GM12878 (cell line): Measurements from ENCODE around the gene N4BP2. TPM values are rescaled to one million over a fixed set of nuclear protein-coding genes. Genes with fewer than 3 reads are reported as not detected.
A peak's percentile ranks its signal among the peaks of the same experiment; 100 is the strongest.

Experiments used
- ATAC-seq: fragments of 200-7000 bp; cut with Tn5 transposase; 3 replicates; pipeline ENCODE4 v1.9.1; 2020; ENCODE audit warnings: mild to moderate bottlenecking, moderate library complexity
- BruUV-seq: library from RNA; stranded (reverse); fragments of 400-500 nt; replicated peaks from 2 replicates; lab custom pipeline; 2021; lab: Mats Ljungman, UMichigan
- CTCF ChIA-PET: fragments of 300-600 bp; sonication (Branson Sonifier 250); formaldehyde crosslinking; extraction: SDS; loops from one replicate; lab custom pipeline; 2021; ENCODE audit warnings: inconsistent platforms; lab: Yijun Ruan, JAX
- POLR2A ChIA-PET: fragments of 350-600 bp; formaldehyde crosslinking; extraction: SDS; loops from one replicate; lab custom pipeline; 2021; ENCODE audit warnings: inconsistent platforms; lab: Charles Lee
- RAD21 ChIA-PET: fragments of 300-600 bp; sonication (Branson Sonifier 250); formaldehyde crosslinking; loops from one replicate; lab custom pipeline; 2023; ENCODE audit warnings: antibody characterized with exemption; ENCODE audit not compliant: unreplicated experiment; lab: Charles Lee
- SMC1A ChIA-PET: fragments of 300-600 bp; sonication (Branson Sonifier 250); formaldehyde crosslinking; loops from one replicate; lab custom pipeline; 2023; ENCODE audit not compliant: unreplicated experiment, uncharacterized antibody; lab: Charles Lee
- DNase-seq: peaks from one replicate; pipeline ENCODE4 v3.0.0-alpha.2; 2011; ENCODE audit warnings: low read depth, low spot score
- FAIRE-seq: peaks from 3 replicates; lab custom pipeline; 2011; peaks lifted over from hg19 to GRCh38; lab: Jason Lieb, UNC
- H2AFZ ChIP-seq: 2 replicates; pipeline ENCODE4 v1.6.0; 2011; ENCODE audit warnings: low read depth, low read length, control low read depth; ENCODE audit not compliant: control insufficient read depth
- H3K27ac ChIP-seq: 2 replicates; pipeline ENCODE4 v1.5.1; 2011; ENCODE audit warnings: control low read depth; ENCODE audit not compliant: control insufficient read depth, insufficient read depth
- H3K27me3 ChIP-seq, 2 experiments: replicated peaks in 1 of 2; 2 replicates each; pipeline versions ENCODE4 v1.6.0 to v1.6.1; 2011; ENCODE audit warnings: low read length in 1 of 2; ENCODE audit not compliant: control insufficient read depth in 2 of 2, insufficient read depth in 2 of 2
- H3K36me3 ChIP-seq, 2 experiments: 2 replicates each; pipeline ENCODE4 v1.5.1; 2011; ENCODE audit warnings: low read length in 1 of 2; ENCODE audit not compliant: control insufficient read depth in 2 of 2, insufficient read depth in 2 of 2
- H3K4me1 ChIP-seq: 2 replicates; pipeline ENCODE4 v1.6.1; 2011; ENCODE audit warnings: mild to moderate bottlenecking, low read length, moderate library complexity, mixed read lengths; ENCODE audit not compliant: control insufficient read depth, insufficient read depth
- H3K4me2 ChIP-seq: 2 replicates; pipeline ENCODE4 v1.6.0; 2011; ENCODE audit warnings: control low read depth; ENCODE audit not compliant: control insufficient read depth, insufficient read depth
- H3K4me3 ChIP-seq: fragments of 200-600 bp; sonication (generic); 2 replicates; pipeline ENCODE4 v1.5.1; 2016
- H3K79me2 ChIP-seq: 2 replicates; pipeline ENCODE4 v1.6.0; 2011; ENCODE audit warnings: low read length; ENCODE audit not compliant: control insufficient read depth, insufficient read depth
- H3K9ac ChIP-seq: 2 replicates; pipeline ENCODE4 v1.8.0; 2011; ENCODE audit warnings: low read length, control low read depth, mixed read lengths; ENCODE audit not compliant: control insufficient read depth, insufficient read depth
- H3K9me3 ChIP-seq: replicated peaks from 3 replicates; pipeline ENCODE4 v1.5.1; 2011; ENCODE audit warnings: mild to moderate bottlenecking, low read length; ENCODE audit not compliant: control insufficient read depth, insufficient read depth
- H4K20me1 ChIP-seq: 2 replicates; pipeline ENCODE4 v1.6.0; 2011; ENCODE audit not compliant: control insufficient read depth, insufficient read depth
- ATF7 ChIP-seq: fragments of 450-650 bp; IDR thresholded peaks from 2 replicates; pipeline ENCODE4 v1.6.1; 2016; ENCODE audit warnings: low read depth, mild to moderate bottlenecking
- KAT2A ChIP-seq: conservative IDR thresholded peaks from 2 replicates; pipeline ENCODE4 v1.6.1; 2011; ENCODE audit warnings: low read depth, low read length; ENCODE audit not compliant: control insufficient read depth
- MTA2 ChIP-seq: fragments of 450-650 bp; IDR thresholded peaks from 2 replicates; pipeline ENCODE4 v1.6.1; 2016; ENCODE audit warnings: low read depth, mild to moderate bottlenecking, moderate library complexity
- MXI1 ChIP-seq: fragments of 150-350 bp; IDR thresholded peaks from 2 replicates; pipeline ENCODE4 v1.6.1; 2011; ENCODE audit warnings: low read depth, mild to moderate bottlenecking, inconsistent platforms, low read length, improper control_type of control experiment
- STAT3 ChIP-seq: IDR thresholded peaks from 2 replicates; pipeline ENCODE4 v1.6.1; 2011; ENCODE audit warnings: low read depth, low read length, improper control_type of control experiment
- WGBS: methylation state at CpG from one replicate; pipeline ENCODE4 v1.1.6; 2016; ENCODE audit warnings: low lambda C conversion rate; ENCODE audit not compliant: insufficient replicate concordance, insufficient coverage; ENCODE audit errors: missing lambda C conversion rate; 5-methylcytosine and 5-hydroxymethylcytosine counted together
- in situ Hi-C: fragments of 300-500 bp; cut with MboI; formaldehyde crosslinking; loops from 9 replicates; pipeline ENCODE4 v1.14.3; 2018; ENCODE audit warnings: mixed read lengths
- intact Hi-C: fragments of 100-400 bp; cut with micrococcal nuclease; formaldehyde crosslinking; loops from one replicate; pipeline ENCODE4 v1.14.2; 2022; ENCODE audit not compliant: unreplicated experiment
- polyA plus RNA-seq, 11 experiments: library from polyadenylated mRNA; depleted of rRNA in 4 of 11; unstranded in 6 of 11; stranded (reverse) in 5 of 11; fragments of >200 nt; fragmentation: Nextera tagmentation in 4 of 11; fragmentation: Illumina TruSeq in 1 of 11; extraction: Ambion mirVana in 4 of 11; extraction: Trizol in 1 of 11; gene quantifications; 1 replicate in 1 of 11; 2 replicates in 10 of 11; pipeline versions ENCODE4 v1.2.1 to v1.2.3, GENCODE V29; 2011 to 2016; ENCODE audit warnings: inconsistent platforms in 2 of 11, missing spikeins in 2 of 11, low read depth in 1 of 11
- total RNA-seq, 4 experiments: library from RNA; depleted of rRNA in 3 of 4; stranded (reverse); fragments of >200 nt in 3 of 4; fragmentation: Illumina TruSeq in 1 of 4; extraction: Trizol in 1 of 4; gene quantifications; 2 replicates each; pipeline versions ENCODE4 v1.2.1 to v1.2.3, GENCODE V29; 2013 to 2021
- TF ChIP-seq, protein P1 (sequence below): fragments of 450-650 bp; IDR thresholded peaks from 2 replicates; pipeline ENCODE4 v1.6.1; 2017; ENCODE audit warnings: mild to moderate bottlenecking, moderate library complexity
- TF ChIP-seq, protein P2 (sequence below): IDR thresholded peaks from 2 replicates; pipeline ENCODE4 v1.6.1; 2011; ENCODE audit warnings: low read depth, low read length, improper control_type of control experiment, borderline replicate concordance

N4BP2 gene
- total and polyA plus RNA-seq, 10 of the 15 experiments (the other 5 are each of a cell fraction or from before 2014, with no cell fraction given): 2.3 to 18.7 (median 10.0) TPM

DNA sequence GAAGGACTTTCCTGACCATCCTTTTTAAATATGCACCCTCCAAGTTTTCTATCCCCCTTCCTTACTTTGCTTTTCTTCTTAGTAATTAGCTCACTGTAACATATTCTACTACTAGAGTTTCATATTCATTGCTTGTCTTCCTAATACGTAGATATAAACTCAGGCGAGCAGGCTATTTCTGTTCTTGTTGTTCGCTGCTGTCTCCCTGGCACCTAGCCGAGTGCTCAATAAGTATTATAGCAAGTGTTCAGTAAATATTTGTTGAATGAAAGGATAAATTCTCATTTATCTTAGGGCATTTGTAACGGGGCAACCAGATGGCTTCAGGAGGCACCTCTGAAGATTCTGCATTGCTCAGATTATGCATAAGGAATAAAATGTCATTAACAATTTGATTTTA lies 133.4 kb downstream of the N4BP2 start:
- TF ChIP-seq, protein P1, sequence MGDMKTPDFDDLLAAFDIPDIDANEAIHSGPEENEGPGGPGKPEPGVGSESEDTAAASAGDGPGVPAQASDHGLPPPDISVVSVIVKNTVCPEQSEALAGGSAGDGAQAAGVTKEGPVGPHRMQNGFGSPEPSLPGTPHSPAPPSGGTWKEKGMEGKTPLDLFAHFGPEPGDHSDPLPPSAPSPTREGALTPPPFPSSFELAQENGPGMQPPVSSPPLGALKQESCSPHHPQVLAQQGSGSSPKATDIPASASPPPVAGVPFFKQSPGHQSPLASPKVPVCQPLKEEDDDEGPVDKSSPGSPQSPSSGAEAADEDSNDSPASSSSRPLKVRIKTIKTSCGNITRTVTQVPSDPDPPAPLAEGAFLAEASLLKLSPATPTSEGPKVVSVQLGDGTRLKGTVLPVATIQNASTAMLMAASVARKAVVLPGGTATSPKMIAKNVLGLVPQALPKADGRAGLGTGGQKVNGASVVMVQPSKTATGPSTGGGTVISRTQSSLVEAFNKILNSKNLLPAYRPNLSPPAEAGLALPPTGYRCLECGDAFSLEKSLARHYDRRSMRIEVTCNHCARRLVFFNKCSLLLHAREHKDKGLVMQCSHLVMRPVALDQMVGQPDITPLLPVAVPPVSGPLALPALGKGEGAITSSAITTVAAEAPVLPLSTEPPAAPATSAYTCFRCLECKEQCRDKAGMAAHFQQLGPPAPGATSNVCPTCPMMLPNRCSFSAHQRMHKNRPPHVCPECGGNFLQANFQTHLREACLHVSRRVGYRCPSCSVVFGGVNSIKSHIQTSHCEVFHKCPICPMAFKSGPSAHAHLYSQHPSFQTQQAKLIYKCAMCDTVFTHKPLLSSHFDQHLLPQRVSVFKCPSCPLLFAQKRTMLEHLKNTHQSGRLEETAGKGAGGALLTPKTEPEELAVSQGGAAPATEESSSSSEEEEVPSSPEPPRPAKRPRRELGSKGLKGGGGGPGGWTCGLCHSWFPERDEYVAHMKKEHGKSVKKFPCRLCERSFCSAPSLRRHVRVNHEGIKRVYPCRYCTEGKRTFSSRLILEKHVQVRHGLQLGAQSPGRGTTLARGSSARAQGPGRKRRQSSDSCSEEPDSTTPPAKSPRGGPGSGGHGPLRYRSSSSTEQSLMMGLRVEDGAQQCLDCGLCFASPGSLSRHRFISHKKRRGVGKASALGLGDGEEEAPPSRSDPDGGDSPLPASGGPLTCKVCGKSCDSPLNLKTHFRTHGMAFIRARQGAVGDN: peak; percentile 39; the same call in 1 of the 2 replicates
- 0 out of 2 replicates have a peak, but pooled peaks have one; percentile 11 for TF ChIP-seq ATF7
- TF ChIP-seq STAT3: peak; percentile 25; the same call in 1 of the 2 replicates
- TF ChIP-seq MXI1: peak; percentile 18; the same call in 1 of the 2 replicates
- TF ChIP-seq, protein P2, sequence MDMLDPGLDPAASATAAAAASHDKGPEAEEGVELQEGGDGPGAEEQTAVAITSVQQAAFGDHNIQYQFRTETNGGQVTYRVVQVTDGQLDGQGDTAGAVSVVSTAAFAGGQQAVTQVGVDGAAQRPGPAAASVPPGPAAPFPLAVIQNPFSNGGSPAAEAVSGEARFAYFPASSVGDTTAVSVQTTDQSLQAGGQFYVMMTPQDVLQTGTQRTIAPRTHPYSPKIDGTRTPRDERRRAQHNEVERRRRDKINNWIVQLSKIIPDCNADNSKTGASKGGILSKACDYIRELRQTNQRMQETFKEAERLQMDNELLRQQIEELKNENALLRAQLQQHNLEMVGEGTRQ: no peak
- TF ChIP-seq KAT2A: no peak
- TF ChIP-seq MTA2: 0 out of 2 replicates have a peak, but pooled peaks have one; percentile 29
- TF ChIP-seq, all 136 proteins: peak for 5

More for the DNA sequence above, 133.4 kb downstream of the N4BP2 start:
- Histone ChIP-seq H3K4me3 (peak overlapping the region; percentile 88), H3K9ac (peak overlapping the region; percentile 99), H4K20me1 (no peaks in the 10 kb centered on the region), H3K79me2 (peaks cover 79% of the 10 kb centered on the region), H3K27me3 (no peaks in the 10 kb centered on the region), H3K4me1 (peaks cover 28% of the 10 kb centered on the region), H2AFZ (peak overlapping the region; percentile 19), H3K4me2 (peak overlapping the region; percentile 81), H3K27ac (peak overlapping the region; percentile 92), H3K36me3 (no peaks in the 10 kb centered on the region), H3K9me3 (no peaks in the 10 kb centered on the region)
- WGBS: 1% methylated on average over 5 of the region's 5 CpGs
- ATAC-seq (peak; percentile 5; the same call in 2 of the 3 replicates), DNase-seq (no peak), FAIRE-seq (no peak)
- CTCF ChIA-PET: interaction anchor here (1.0 to 11.5 kb wide), 4 partner anchors 10 to 485 kb away, joined by 3 to 121 read pairs (median 8); no protein-coding TSS in a partner anchor
- POLR2A ChIA-PET: interaction anchor here (0.5 to 12.0 kb wide), 6 partner anchors 8 to 121 kb away, joined by 3 to 214 read pairs (median 13); partner anchors contain the start of gene RHOH
- in situ Hi-C loops (loop anchor here (25.0 kb wide), 1 partner anchor 1378 kb away; the partner anchor contains the start of gene TLR1), intact Hi-C loops (loop anchor here (5.0 to 10.0 kb wide), 4 partner anchors 482 to 1145 kb away; no protein-coding TSS in a partner anchor)
- BruUV-seq: no TSS peak
- RAD21 ChIA-PET: interaction anchor here (1.0 to 18.0 kb wide), 9 partner anchors 7 to 270 kb away, joined by 3 to 356 read pairs (median 24); partner anchors contain the start of gene RHOH
- SMC1A ChIA-PET: interaction anchor here (1.0 to 20.3 kb wide), 9 partner anchors 7 to 127 kb away, joined by 3 to 374 read pairs (median 5); partner anchors contain the start of gene RHOH
